Measurements from ENCODE around the gene OGT. TPM values are rescaled to one million over a fixed set of nuclear protein-coding genes. Genes with fewer than 3 reads are reported as not detected.

The OGT gene
- total and polyA plus RNA-seq, 10 of the 15 experiments (the other 5 are each of a cell fraction or from before 2014, with no cell fraction given) = 38.2 to 671 (median 107) TPM

- no peak for TF ChIP-seq IRF3 (IDR thresholded peaks at IDR 0.05)
- no peak for TF ChIP-seq FOXK2 (IDR thresholded peaks at IDR 0.05)
- peak; percentile 90 for TF ChIP-seq MLLT1 (IDR thresholded peaks at IDR 0.05)
- TF ChIP-seq NR2F1 (conservative IDR thresholded peaks at IDR 0.05) = peak; percentile 73
- TF ChIP-seq NFYB (IDR thresholded peaks at IDR 0.05; ENCODE audit: insufficient read depth, low read depth, low read length) = no peak
- TF ChIP-seq PBX3 (IDR thresholded peaks at IDR 0.05; ENCODE audit: insufficient replicate concordance, low read depth, low read length) = no peak
- peak; percentile 90 for TF ChIP-seq TCF12 (IDR thresholded peaks at IDR 0.05; ENCODE audit: low read depth, low read length)
- TF ChIP-seq CEBPZ (IDR thresholded peaks at IDR 0.05; ENCODE audit: low read depth, low read length) = no peak
- no peak for TF ChIP-seq PAX8 (IDR thresholded peaks at IDR 0.05)
- peak; percentile 73 for TF ChIP-seq SP1 (IDR thresholded peaks at IDR 0.05; ENCODE audit: low read depth, low read length)
- TF ChIP-seq YBX1 (IDR thresholded peaks at IDR 0.05) = no peak
- 0 out of 2 replicates have a peak, but pooled peaks have one; percentile 14 for TF ChIP-seq NKRF (conservative IDR thresholded peaks at IDR 0.05)
- peak; percentile 78 to 89; a peak in 3 of 4 replicates for TF ChIP-seq EP300 (IDR thresholded peaks at IDR 0.05; ENCODE audit: borderline replicate concordance in 1 of 2, control insufficient read depth in 1 of 2, low read depth in 2 of 2, low read length in 2 of 2)
- no peak for TF ChIP-seq CHD4 (IDR thresholded peaks at IDR 0.05)
- no peak for TF ChIP-seq CEBPB (IDR thresholded peaks at IDR 0.05; ENCODE audit: borderline replicate concordance in 1 of 2, low read depth in 2 of 2, low read length in 2 of 2)
- no peak for TF ChIP-seq ZSCAN29 (IDR thresholded peaks at IDR 0.05)
- TF ChIP-seq ATF7 (IDR thresholded peaks at IDR 0.05; ENCODE audit: low read depth) = peak; percentile 32; the same call in 1 of the 2 replicates
- TF ChIP-seq SKIL (IDR thresholded peaks at IDR 0.05; ENCODE audit: low read depth, poor library complexity, severe bottlenecking) = peak; percentile 84
- TF ChIP-seq STAT1 (conservative IDR thresholded peaks at IDR 0.05) = no peak
- TF ChIP-seq ZBED1 (IDR thresholded peaks at IDR 0.05; ENCODE audit: borderline replicate concordance) = no peak
These were observed 85.4 kb downstream of the OGT start, which contains the start of gene CXCR3 (continued) for GRCh38 chrX:71618303-71618721.

Data from GM12878 (cell line).